HepG2 (cell line): ENCODE measurements around the gene PLEKHM2. TPM values are rescaled to one million over a fixed set of nuclear protein-coding genes. Genes with fewer than 3 reads are reported as not detected.
A peak's percentile ranks its signal among the peaks of the same experiment; 100 is the strongest.

Experiments used
- CEBPB ChIP-seq: IDR thresholded peaks from 2 replicates; pipeline ENCODE4 v1.6.1; 2011; ENCODE audit warnings: low read depth, low read length, improper control_type of control experiment, borderline replicate concordance
- CSRNP1 ChIP-seq: sonication (generic); formaldehyde crosslinking; IDR thresholded peaks from 2 replicates; pipeline ENCODE4 v1.8.1; 2023; ENCODE audit warnings: mild to moderate bottlenecking, missing genetic modification reagents
- DZIP1 ChIP-seq: sonication (generic); formaldehyde crosslinking; IDR thresholded peaks from 2 replicates; pipeline ENCODE4 v1.5.0; 2020; ENCODE audit warnings: mild to moderate bottlenecking, missing genetic modification reagents
- GMEB1 ChIP-seq: sonication (generic); formaldehyde crosslinking; IDR thresholded peaks from 2 replicates; pipeline ENCODE4 v1.5.1; 2020; ENCODE audit warnings: missing genetic modification reagents, mild to moderate bottlenecking, borderline replicate concordance
- MLX ChIP-seq: IDR thresholded peaks from 2 replicates; pipeline ENCODE4 v1.6.1; 2016
- NBN ChIP-seq: fragments of 450-650 bp; conservative IDR thresholded peaks from 2 replicates; pipeline ENCODE4 v1.6.1; 2017
- ZGPAT ChIP-seq: IDR thresholded peaks from 2 replicates; pipeline ENCODE4 v1.6.1; 2016; ENCODE audit warnings: mild to moderate bottlenecking
- ZNF3 ChIP-seq: IDR thresholded peaks from 2 replicates; pipeline ENCODE4 v1.7.0; 2017; ENCODE audit warnings: inconsistent platforms
- ZNF331 ChIP-seq: sonication (generic); formaldehyde crosslinking; IDR thresholded peaks from 2 replicates; pipeline ENCODE4 v1.4.0; 2020; ENCODE audit warnings: missing genetic modification reagents
- ZNF512 ChIP-seq: sonication (generic); formaldehyde crosslinking; IDR thresholded peaks from 2 replicates; pipeline ENCODE4 v1.4.0; 2020; ENCODE audit warnings: mild to moderate bottlenecking, missing genetic modification reagents
- ZNF512B ChIP-seq: sonication (generic); formaldehyde crosslinking; IDR thresholded peaks from 2 replicates; pipeline ENCODE4 v1.5.1; 2020; ENCODE audit warnings: missing genetic modification reagents, mild to moderate bottlenecking, borderline replicate concordance
- ZNF619 ChIP-seq: sonication (generic); formaldehyde crosslinking; IDR thresholded peaks from 2 replicates; pipeline ENCODE4 v1.4.0; 2020; ENCODE audit warnings: mild to moderate bottlenecking, missing genetic modification reagents
- ZNF740 ChIP-seq: sonication (generic); formaldehyde crosslinking; IDR thresholded peaks from 2 replicates; pipeline ENCODE4 v1.4.0; 2020; ENCODE audit warnings: missing genetic modification reagents
- ZNF749 ChIP-seq: sonication (generic); formaldehyde crosslinking; IDR thresholded peaks from 2 replicates; pipeline ENCODE4 v1.8.0; 2022; ENCODE audit warnings: mild to moderate bottlenecking, missing genetic modification reagents, moderate library complexity, borderline replicate concordance
- polyA plus RNA-seq, 8 experiments: library from polyadenylated mRNA; depleted of rRNA in 3 of 8; stranded (reverse) in 7 of 8; unstranded in 1 of 8; fragments of >200 nt; fragmentation: Illumina TruSeq in 4 of 8; extraction: Trizol in 4 of 8; gene quantifications; 2 replicates each; pipeline versions ENCODE4 v1.2.1 to v1.2.3, GENCODE V29; 2011 to 2016; ENCODE audit warnings: low read depth in 4 of 8, missing spikeins in 1 of 8, mixed read lengths in 1 of 8; ENCODE audit not compliant: insufficient read depth in 1 of 8
- total RNA-seq, 5 experiments: library from RNA; depleted of rRNA; stranded (reverse); fragments of >200 nt; fragmentation: Illumina TruSeq; extraction: Trizol; gene quantifications; 2 replicates each; pipeline ENCODE4 v1.2.3, GENCODE V29; 2016; ENCODE audit warnings: low read depth in 1 of 5

PLEKHM2 gene
- total and polyA plus RNA-seq, 2 of the 13 experiments (the other 11 are each of a cell fraction or from before 2014, with no cell fraction given): 16.5 to 27.3 TPM

- TF ChIP-seq MLX (CRISPR knock-in tag) (no peak), ZNF749 (CRISPR knock-in tag) (no peak), ZNF3 (CRISPR knock-in tag) (no peak), CEBPB (no peak), ZNF512 (CRISPR knock-in tag) (no peak), NBN (no peak), CSRNP1 (peak; percentile 49; the same call in 1 of the 2 replicates), ZNF740 (CRISPR knock-in tag) (no peak), ZNF331 (CRISPR knock-in tag) (no peak), ZGPAT (CRISPR knock-in tag) (no peak), ZNF512B (CRISPR knock-in tag) (no peak), GMEB1 (CRISPR knock-in tag) (no peak), DZIP1 (CRISPR knock-in tag) (no peak), ZNF619 (CRISPR knock-in tag) (no peak)
These were observed 75.0 kb downstream of the PLEKHM2 start (continued) for GRCh38 chr1:15758953-15759661.
